ENCODE data around the gene SARDH.
"Not testable (repeated sequence)": the region's sequence is repeated elsewhere in the genome, so short reads cannot be mapped to it uniquely, and the experiment has no call there.

SARDH gene

DNA sequence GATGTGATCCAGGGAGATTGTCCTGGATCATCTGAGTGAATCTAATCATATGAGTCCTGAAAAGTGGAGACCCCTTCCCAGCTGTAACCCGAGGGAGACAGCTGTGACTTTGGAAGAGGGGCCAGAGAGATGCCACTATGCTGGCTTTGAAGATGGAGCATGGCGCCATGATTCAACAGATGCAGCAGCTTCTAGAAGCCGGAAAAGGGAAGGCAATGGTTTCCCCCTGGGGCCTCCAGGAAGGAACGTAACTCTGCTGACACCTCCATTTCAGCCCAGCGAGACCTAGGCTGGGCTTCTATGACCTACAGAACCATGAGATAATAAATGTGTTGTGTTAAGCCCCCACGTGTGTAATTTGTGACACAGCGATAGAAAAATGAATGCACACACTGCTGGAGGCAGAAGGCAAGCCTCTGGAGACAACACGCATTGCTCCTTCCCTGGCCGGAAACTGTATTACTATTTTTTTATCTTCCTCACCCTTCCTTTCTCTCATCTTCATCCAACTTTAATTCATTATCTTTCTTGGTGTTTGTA, 16.6 kb upstream of the SARDH start:
- no peak for DNase-seq

- no peak for DNase-seq
Measured at GRCh38 chr9:133754187-133754586, 16.0 kb upstream of the SARDH start.

GRCh38 chr9:133752739-133753446, 14.7 kb upstream of the SARDH start:
- no peak for DNase-seq

DNA sequence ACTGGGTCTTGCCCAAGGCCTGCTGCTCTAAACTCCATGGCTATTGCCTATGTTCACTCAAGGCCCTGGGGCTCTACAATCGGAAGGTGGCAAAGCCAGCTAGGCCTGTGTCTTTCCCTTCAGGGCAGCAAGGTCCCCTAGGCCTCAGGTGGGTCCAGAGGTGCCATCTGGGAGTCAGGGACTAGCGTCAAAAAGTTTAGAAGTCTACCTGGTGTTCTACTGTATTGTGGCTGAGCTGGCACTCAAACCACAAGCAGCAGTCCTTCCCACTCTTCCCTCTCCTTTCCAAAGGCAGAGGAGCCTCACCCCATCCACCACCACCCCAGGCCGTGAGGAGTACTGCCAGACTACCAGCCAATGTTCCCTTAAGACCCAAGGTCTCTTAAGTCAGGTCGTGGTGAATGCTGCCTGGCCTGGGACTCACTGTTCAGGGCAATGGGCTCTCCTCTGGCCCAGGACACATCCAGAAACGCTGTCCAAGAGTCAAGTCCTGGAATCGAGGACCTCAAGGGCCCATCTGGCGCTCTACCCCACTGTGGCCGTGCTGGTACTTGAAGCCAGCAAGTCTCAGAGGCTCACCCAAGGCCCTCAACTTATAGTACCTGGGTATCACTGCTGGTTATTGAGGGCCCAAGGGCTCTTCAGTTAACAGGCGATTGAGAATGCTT, 13.0 kb upstream of the SARDH start:
- no peak for DNase-seq

GRCh38 chr9:133747309-133747708, 9.2 kb upstream of the SARDH start:
- no peak for DNase-seq

DNA sequence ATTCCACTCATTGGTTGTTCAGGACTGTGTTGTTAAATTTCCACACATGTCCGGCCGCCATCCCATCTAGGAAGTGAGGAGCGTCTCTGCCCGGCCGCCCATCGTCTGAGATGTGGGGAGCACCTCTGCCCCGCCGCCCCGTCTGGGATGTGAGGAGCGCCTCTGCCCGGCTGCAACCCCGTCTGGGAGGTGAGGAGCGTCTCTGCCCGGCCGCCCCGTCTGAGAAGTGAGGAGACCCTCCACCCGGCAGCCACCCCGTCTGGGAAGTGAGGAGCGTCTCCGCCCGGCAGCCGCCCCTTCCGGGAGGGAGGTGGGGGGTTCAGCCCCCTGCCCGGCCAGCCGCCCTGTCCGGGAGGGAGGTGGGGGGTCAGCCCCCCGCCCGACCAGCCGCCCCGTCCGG, 6.4 kb upstream of the SARDH start:
- DNase-seq: not testable (repeated sequence)

DNA sequence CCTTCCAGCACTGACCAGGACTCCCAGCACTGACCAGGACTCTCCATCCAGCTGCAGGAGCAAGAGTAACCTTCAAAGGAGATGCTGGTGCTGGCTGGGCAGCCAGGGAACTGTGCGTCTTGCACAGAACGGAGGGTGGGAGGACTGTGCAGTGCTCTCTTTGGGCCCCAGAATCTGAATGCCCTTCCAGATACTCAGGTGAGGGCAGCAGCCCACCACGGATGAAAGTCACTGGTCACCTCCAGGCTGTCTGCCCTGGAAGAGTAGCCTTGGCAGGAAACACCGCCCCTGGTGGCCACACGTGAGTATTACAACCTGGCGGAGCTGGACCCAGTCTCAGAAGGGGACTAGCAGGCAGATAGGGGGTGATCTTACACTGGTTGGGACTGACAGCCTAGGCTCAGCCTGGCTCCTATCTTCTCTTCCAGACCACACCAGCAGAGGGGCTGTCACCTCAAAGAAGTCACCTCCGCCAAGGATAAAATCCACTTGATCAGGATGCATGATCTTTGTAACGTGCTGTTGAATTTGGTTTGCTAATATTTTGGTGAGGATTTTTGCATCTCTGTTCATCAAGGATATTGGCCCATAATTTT, 4.8 kb upstream of the SARDH start:
- peak; percentile 75 for DNase-seq

DNA sequence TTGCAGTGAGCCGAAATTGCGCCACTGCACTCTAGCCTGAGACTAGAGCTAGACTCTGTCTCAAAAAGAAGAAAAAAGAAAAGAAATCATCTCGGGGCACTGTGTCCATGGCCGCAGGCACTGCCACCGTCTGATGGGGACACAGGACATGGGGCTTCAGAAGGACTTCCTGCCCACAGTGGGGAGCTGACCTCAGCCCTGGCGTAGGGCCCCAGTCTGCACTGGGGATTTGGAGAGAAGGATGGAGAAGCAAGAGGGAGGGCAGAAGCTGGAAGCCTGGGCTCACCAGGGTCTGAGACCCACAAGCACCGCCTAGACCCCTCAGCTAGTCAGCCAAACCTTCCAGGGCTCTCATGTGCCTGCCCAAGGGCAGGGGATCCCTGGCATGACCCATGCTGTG, 4.1 kb upstream of the SARDH start:
- DNase-seq: no peak

- no peak for DNase-seq
Measured at GRCh38 chr9:133741716-133742115, 3.6 kb upstream of the SARDH start.

GRCh38 chr9:133740911-133741310, 2.8 kb upstream of the SARDH start:
- DNase-seq: no peak

DNA sequence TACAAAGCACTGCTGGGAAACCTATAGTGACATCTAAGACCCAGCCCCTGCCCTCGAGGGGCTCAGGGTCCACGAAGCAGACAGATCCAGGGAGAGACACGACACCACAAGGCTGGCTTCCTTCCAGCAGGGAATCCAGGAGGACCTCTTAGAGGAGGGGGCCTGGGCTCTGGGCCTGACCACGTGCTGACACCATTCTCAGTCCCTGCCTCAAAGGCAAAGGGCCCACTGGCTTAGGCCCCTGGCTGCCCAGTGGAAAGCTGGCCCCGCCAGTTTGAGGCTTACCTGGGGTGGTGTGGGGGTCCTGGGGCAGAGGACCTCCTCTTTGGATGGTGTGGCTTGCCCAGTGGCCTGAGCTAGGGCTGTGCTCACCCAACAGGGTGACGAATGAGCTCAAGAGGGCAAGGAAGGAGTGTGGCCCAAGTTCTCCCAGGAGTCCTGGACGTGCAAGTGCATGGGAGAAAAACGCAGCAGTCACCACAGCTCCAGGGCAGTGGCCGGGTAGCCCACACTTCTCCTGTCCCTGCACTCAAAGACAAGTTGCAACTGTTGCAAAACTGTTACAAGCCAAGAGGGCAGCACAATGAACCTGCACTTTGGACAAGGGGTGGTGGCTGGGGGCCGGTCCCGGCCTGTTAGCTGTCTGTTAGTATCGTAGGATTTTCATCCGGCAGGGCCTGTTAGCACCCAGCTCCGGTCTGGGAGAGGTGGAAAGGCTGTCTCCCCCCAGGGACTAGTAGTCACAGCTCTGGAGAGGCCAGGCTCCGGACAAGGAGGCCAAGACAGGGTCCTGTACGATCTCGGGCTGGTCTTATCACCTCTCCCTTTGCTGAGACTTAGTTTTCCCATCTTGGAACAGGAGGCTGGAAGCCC, 1.5 kb upstream of the SARDH start:
- DNase-seq: no peak

- DNase-seq: no peak
Measured at GRCh38 chr9:133738640-133739225, 581 bp upstream of the SARDH start.

DNA sequence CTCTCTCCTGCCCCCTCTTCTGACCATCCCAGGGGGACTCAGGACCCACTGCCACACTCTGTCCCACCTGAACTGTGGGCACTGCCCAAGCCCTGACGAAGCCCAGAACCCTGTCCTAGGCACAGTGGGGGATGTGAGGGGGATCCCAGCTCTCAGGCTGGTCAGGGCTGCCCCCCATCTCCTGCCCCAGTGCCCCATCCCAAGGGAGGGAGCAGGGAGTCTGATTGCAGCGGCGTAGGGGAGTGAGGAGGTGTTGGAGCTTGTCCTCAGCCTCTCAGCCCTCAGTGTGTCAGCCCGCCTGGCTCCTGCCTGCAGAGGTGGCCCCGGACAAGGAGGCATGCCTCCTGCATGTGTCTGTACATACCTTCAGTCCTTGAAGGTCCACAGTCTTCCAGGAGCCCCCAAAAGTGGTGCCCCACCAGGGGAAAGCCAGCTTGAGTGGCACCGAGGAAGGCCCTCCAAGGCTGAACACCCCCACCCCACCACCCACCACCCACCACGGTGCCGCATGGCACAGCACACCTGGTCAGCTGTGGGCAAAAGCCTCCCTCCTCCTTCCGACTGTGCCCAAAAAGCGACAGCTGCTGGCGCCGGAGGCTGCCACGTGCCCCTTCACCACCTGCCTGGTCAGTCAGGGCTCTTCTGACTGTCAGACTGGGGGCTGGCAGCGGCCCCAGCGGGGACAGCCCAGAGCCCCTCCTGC, 930 bp downstream of the SARDH start:
- no peak for DNase-seq

DNA sequence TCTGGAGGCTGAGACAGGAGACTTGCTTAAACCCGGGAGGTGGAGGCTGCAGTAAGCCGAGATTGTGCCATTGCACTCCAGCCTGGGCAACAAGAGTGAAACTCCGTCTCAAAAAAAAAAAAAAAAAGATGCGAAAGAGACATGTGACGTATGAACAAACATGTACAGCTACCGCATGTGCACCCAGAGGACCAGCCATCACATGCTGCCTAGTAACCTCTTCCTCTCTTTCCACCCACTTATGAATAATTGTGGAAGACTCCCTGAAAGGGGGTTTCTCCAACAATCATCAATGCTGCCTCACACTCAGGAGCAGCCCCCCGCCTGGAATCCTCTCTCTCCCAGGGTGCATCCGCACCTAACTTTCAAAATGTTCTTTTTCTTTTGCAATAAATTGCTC, 2.2 kb downstream of the SARDH start:
- no peak for DNase-seq

GRCh38 chr9:133735415-133735775, 2.8 kb downstream of the SARDH start:
- no peak for DNase-seq

GRCh38 chr9:133734590-133735414, 3.4 kb downstream of the SARDH start:
- no peak for DNase-seq

GRCh38 chr9:133733796-133734533, 4.2 kb downstream of the SARDH start:
- DNase-seq: no peak

- DNase-seq: no peak
Measured at GRCh38 chr9:133733421-133733795, 4.7 kb downstream of the SARDH start.

DNA sequence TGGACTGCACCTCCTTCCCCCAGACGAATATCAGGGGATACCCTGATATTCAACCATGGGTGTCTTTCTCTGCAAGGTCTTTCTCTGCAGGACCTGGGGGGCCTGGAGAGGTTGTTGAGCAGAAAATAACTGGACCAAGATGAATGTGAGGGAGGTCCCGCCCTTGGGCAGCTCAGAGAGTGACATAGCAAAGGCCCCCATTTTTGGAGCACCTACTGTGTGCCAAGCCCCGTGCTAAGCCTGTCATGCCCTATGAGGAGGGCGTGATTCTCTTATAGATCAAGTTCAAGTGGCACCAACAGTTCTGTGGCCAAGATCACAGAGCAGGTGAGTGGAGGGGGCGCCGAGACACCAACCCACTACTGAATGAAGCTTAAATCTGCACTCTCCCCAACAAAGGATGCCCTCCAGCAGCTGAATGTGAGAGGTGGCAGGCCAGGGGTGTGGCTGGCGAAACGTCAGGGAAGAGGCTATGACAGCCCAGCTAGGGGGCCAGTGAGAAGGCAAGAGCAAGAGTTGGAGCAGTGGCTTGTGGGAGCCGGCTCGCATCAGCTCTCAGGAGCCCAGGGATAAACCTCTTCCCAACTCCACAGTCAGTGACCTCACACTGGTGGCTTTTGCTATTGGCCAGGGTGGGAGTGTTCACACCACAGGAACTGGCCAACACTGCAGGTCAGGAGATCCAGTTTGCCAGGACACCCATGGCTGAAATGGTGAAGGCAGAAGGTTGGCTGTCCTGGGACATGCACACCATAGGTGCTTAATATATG, 5.3 kb downstream of the SARDH start:
- no peak for DNase-seq
